IPS-15b (cell line): ENCODE results near the gene SGMS1.
A peak's percentile ranks its signal among the peaks of the same experiment; 100 is the strongest.
"Not testable (repeated sequence)": the region's sequence is repeated elsewhere in the genome, so short reads cannot be mapped to it uniquely, and the experiment has no call there.

Experiments used
- H3K27me3 ChIP-seq: one replicate; pipeline ENCODE4 v1.6.1; 2013; ENCODE audit warnings: low read length; ENCODE audit not compliant: control insufficient read depth, insufficient read depth
- H3K36me3 ChIP-seq: one replicate; pipeline ENCODE4 v1.6.1; 2013; ENCODE audit warnings: low read length; ENCODE audit not compliant: control insufficient read depth, insufficient read depth
- H3K4me1 ChIP-seq: one replicate; pipeline ENCODE4 v1.6.1; 2013; ENCODE audit warnings: mild to moderate bottlenecking, low read length; ENCODE audit not compliant: control insufficient read depth, insufficient read depth
- H3K4me3 ChIP-seq: one replicate; pipeline ENCODE4 v1.5.1; 2013; ENCODE audit warnings: low read depth, low read length
- H3K9ac ChIP-seq: one replicate; pipeline ENCODE4 v1.6.1; 2013; ENCODE audit warnings: low read depth, mild to moderate bottlenecking, low read length
- H3K9me3 ChIP-seq: one replicate; pipeline ENCODE4 v1.6.1; 2013; ENCODE audit warnings: mild to moderate bottlenecking, low read length; ENCODE audit not compliant: control insufficient read depth, insufficient read depth

Gene SGMS1

DNA sequence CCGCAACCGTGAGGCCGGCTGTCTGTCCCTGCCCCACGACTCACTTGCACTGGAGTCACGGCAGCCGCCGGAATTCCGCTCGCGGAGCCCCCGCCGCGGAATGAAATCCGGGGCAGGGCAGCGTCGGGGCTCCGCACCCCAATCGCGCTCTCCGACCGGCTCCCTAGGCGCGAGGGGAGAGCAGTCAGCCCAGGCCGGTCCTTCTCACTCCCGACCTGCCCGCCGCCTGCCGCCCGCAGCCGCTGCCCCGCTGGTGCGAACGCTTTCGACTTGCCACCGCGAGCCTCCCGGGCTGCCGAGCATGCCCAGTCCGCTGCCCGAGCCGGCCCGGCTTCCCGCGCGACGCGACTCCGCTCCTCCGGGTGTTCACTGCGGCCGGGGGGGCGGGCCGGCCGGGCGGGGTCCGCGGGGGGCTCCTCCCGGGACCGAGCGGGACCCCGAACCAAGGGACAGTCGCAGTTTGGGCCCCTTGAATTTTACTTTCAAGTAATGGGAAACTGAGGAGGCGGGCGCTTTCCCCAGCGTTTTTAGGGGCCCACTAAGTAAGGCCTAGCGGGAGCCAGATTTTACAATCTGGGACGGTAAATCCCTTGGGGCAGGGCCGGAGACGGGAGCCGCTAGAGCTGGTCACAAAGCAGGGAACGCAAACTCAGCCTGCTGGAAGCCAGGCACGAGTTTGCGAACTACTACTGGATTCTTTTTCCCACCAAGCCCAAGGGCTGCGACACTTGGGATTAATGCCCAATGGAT, at the start of gene SGMS1:
Gene SGMS1 (minus strand): TSS at position 294 of the 750 bp plus-strand sequence. CDS start 279,842 bp downstream, outside the sequence.
- Histone ChIP-seq H3K4me1 (peaks cover 25% of the 10 kb centered on the region), H3K36me3 (no peaks in the 10 kb centered on the region), H3K4me3 (peak within 1 kb of the TSS; percentile 89), H3K9ac (peak within 1 kb of the TSS; percentile 79), H3K27me3 (peaks cover 3% of the 10 kb centered on the region), H3K9me3 (no peaks in the 10 kb centered on the region)

- H3K9me3 ChIP-seq, H3K36me3 ChIP-seq, H3K4me1 ChIP-seq, H3K27me3 ChIP-seq, H3K9ac ChIP-seq, H3K4me3 ChIP-seq: not testable (repeated sequence)
Observed at GRCh38 chr10:50672152-50672551, 48.4 kb upstream of the SGMS1 start.

- not testable (repeated sequence) for H3K27me3 ChIP-seq, H3K4me3 ChIP-seq, H3K9ac ChIP-seq, H3K4me1 ChIP-seq, H3K9me3 ChIP-seq, H3K36me3 ChIP-seq
Observed at GRCh38 chr10:50671645-50672044, 47.9 kb upstream of the SGMS1 start.

DNA sequence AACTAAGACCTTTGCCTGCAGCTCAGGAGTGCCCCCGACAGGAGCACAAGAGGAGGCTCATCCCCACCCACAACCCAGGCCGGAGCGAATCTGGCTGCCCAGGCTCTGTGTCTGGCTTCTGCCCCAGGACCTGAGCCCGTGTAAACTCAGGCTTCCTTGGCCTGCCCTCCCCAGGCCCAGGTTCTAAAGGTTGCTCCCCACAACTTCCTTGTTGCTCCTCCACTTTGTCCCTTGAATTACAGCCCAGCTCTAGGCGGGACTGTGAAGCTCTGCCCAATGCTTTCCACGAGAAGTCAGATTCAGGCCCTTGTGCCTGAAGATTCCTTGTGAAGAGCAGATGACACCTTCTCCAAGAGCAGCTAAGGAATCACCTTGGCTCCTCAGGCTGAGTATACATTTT, 46.2 kb upstream of the SGMS1 start:
- H3K9me3 ChIP-seq, H3K36me3 ChIP-seq, H3K9ac ChIP-seq, H3K27me3 ChIP-seq, H3K4me3 ChIP-seq, H3K4me1 ChIP-seq: not testable (repeated sequence)

DNA sequence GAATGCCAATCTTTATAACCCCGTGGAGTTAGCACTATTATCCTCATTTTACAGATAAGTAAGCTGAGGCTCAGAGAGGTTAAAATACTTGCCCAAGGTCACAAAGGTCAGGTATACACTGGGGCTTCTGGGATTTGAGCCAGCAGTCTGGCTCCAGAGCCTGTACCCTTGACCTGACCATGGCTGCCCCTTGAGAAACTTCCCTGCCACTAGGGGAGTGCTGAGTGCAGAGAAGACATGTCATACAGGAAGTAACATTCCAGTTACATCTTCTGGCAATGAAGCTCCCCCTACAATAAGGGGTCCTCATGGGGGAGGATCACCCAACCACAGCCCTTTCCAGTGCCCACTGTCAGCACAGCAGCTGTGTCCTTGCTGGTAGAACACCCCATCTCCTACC, 43.6 kb upstream of the SGMS1 start:
- H3K4me1 ChIP-seq, H3K9ac ChIP-seq, H3K4me3 ChIP-seq, H3K27me3 ChIP-seq, H3K36me3 ChIP-seq, H3K9me3 ChIP-seq: not testable (repeated sequence)

DNA sequence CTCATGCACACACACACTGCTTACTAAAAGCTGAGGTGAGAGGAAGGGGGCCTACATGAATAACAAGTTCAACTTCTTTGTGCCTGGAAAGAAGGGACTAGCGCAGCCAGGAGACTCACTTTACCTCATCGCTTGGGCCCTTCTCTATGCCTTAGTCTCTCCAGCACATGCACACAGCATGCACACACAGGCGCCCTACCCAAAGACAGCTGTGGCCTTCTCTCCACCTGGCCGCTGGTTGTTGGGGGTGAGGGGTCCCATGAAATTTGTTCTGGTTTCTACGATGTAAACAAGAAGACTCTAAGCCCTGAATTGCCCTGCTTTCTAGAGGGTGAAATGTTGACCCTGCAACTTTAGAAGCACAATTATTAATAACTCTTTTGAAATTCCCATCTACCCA, 38.7 kb upstream of the SGMS1 start:
- H3K9ac ChIP-seq, H3K9me3 ChIP-seq, H3K36me3 ChIP-seq, H3K27me3 ChIP-seq, H3K4me1 ChIP-seq, H3K4me3 ChIP-seq: not testable (repeated sequence)

- H3K9me3 ChIP-seq, H3K9ac ChIP-seq, H3K4me1 ChIP-seq, H3K36me3 ChIP-seq, H3K27me3 ChIP-seq, H3K4me3 ChIP-seq: not testable (repeated sequence)
Observed at GRCh38 chr10:50661563-50661962, 37.8 kb upstream of the SGMS1 start.

DNA sequence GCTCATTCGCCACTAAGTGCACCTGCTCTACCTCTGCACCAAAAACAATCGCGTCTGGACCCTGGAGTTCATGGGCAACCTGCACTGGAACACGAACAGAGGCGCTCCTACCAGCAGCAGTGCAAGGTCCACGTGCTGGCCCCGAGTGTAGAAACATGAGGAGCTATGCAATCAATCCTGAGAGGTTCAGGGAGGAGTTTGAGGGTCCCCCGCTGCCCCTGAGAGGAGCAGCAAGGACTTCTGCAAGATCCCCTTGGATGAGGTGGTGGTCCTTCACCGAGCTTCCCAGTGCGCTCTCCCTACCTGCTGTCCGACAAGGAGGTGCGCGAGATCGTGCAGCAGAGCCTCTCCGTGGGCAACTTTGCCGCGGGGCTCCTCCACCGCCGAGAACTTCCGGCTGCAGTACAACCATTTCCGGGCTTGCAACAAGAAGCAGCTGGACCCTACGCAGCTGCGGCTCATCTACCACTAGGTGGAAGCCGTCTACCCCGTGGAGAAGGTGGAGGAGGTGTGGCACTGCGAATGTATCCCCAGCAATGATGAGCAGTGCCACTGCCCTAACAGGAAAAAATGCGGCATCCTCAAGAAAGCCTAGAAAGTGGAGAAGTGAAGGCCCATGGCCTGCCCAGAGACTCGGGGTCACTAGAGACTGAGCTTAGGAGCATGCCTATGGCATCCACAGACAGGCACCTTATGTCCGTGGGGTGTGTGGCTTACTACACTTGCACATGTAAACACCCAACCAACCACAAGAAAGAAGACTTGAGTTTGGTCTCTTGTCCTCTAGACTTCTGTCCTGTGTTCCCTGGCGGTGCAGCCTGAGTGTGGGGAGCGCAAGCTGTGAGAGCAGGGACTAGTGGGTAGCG, 36.3 kb upstream of the SGMS1 start:
- H3K27me3 ChIP-seq, H3K36me3 ChIP-seq, H3K4me1 ChIP-seq, H3K9me3 ChIP-seq, H3K9ac ChIP-seq: not testable (repeated sequence)
- H3K4me3 ChIP-seq, result peak overlapping the region; percentile 56

GRCh38 chr10:50659016-50659864, 35.5 kb upstream of the SGMS1 start:
- H3K36me3 ChIP-seq, H3K27me3 ChIP-seq, H3K9ac ChIP-seq, H3K9me3 ChIP-seq, H3K4me1 ChIP-seq: not testable (repeated sequence)
- H3K4me3 ChIP-seq, result peak overlapping the region; percentile 56

DNA sequence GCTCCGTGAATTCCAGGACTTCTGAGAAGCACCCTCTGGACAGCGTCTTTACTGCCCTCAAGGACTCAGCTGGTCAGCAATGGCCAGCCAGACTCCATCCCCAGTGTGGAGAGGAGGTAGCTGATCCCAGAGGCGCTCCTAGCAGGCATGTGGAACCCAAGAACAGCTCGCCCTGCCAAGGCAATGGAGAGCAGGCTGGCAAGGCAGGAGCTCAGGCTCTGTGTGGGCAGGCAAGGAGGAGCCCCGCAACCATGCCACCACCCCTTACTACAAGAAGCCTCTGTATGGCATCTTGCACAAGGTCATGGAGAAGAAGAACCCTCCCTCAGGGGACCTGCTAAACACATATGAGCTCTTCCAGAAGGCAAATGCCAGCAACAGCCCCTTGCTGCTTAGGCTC, 34.4 kb upstream of the SGMS1 start:
- no peak overlapping the region for H3K9ac ChIP-seq
- no peaks in the 10 kb centered on the region for H3K4me1 ChIP-seq
- no peaks in the 10 kb centered on the region for H3K27me3 ChIP-seq
- no peak overlapping the region for H3K4me3 ChIP-seq
- H3K9me3 ChIP-seq, result no peaks in the 10 kb centered on the region
- no peaks in the 10 kb centered on the region for H3K36me3 ChIP-seq

DNA sequence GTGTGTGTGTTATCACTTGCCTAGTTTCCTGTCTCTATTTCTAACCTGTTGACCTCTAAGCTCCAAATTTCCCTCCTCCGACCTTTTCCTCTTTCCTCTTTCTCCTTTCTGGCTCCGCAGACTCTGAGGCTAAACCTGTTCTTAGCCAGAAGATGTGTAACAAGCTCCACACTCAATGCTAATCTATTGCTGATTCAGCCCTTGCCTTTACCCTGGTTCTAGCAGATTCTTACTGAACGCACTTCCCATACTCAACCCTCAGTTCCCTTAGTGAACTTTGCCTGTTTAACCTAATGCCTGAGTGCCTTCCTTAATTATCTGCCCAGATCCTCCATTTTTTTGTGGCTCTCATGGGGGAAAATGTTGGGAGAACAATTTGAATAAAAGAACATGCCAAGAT, 30.0 kb upstream of the SGMS1 start:
- no peak overlapping the region for H3K9ac ChIP-seq
- H3K4me1 ChIP-seq, result no peaks in the 10 kb centered on the region
- no peaks in the 10 kb centered on the region for H3K36me3 ChIP-seq
- no peaks in the 10 kb centered on the region for H3K27me3 ChIP-seq
- H3K9me3 ChIP-seq, result no peaks in the 10 kb centered on the region
- H3K4me3 ChIP-seq, result no peak overlapping the region
